GM19023 (cell line): ENCODE measurements around the gene DHX8.

Experiments
- ATAC-seq: cut with Tn5 transposase; IDR thresholded peaks from one replicate; pipeline ENCODE4 v1.9.1; 2021; ENCODE audit warnings: mild to moderate bottlenecking, moderate library complexity; ENCODE audit not compliant: unreplicated experiment

The DHX8 gene

DNA sequence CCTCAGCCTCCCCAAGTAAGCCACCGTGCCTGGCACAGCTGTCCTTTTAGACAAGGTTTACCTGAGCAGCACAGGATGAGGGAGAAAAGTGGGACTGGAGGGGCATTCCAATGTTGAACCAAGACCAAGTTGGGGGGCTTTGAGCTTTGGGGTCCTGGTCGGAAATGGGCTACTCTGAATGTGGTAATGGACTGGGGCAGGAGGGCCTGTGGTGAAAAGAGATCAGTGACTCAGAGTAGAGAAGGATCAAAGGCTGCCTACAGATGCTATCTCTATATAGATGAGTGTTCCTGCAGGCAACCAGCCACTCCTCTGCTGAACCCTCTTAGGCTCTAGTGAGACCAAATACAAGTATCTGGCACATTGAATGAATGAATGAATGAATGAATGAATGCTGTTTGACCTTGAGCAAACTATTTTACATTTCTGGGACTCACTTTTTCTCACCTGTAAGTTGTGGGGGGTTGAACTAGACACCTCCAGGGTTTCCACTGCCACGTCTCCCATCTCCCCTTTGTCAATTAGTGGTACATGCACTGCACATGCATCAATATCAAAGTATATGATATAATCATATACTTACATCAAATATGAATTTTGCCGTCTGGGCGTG lies 88.7 kb downstream of the DHX8 start:
- ATAC-seq, result no peak

DNA sequence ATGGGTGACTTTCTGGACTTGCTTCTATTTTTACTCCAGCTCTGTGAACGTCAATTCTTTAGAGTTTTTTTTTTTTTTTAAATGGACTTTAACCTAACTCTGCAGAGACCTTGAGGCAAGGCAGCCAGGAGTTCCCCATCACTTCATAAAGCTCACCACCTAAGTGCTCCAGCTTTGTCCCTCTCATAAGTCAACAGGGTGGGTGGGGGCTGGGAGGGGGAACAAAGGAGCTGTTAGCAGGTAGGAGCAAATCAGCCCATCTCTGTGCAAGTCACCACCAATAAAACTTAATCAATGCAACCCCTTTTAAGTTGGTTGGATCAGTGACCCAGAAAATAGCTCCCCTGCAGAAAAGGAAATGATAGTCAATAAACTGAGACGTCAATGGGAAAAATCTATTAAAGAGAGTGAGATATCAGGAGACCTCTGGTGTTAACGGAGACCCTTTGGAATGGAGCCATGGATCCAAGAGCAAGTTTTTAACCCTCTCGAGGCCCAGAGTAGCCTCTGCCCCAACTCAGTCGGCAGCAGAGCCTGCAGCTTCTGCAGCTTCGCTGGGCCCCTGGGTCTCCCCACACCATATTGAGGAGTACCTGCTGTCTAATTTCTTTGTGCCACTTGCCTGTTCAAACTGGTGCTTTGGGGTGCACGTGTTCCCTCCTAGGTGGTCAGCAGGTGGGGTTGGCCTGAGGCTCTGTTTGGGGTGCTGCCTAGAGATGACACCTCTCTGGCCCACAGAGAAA lies 90.0 kb downstream of the DHX8 start:
- ATAC-seq, result no peak

DNA sequence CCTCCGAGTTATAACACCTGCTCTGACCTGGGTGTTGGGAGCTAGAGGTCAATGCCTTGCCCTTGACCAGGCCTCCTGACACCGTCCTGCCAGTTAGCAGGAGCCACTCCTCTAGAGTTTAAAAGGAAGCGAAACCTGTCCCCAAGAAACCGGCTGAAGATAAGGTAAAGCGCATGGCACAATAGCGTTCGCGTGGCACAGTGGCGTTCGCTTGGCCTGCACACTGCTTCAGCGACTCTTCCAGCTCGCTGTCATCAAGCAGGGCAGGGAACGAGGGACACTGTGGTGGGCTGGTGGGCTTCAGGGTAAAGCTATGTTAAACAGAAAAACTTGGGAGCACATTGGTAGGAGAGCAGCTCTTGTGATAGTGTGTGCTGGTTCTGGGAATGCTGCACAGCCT lies 90.6 kb downstream of the DHX8 start:
- no peak for ATAC-seq

DNA sequence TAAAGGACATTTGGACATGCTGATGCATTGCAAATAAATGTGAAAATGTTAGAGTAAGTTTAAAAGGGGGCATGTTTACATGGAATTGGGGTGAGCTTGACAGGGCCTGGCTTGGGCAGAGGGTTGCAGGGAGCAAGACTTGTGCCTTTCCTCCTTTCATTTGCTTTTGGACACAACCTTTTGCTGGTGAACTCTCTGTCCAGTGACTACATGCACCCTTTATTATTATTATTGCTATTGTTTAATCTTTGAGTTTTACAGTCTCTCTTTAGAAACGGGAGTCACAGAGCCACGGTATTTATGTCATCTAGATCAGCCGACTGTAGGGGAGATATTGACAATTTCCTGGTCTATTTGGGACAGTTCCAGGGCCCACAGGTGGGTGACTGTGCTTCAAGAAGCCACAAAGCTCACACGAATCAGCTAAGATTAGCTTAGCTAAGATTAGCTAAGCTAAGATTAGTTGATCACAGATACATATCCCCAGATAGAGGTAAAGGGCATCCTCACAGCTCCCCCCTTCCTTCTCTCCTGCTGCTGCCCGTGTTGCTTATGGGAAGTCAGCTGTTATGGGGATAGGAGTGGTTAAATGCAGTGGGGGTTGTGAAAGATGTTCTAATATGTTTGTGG lies 91.2 kb downstream of the DHX8 start:
- ATAC-seq, result no peak
